Calu3 (cell line): ENCODE data around the gene TRAF3IP3. TPM values are rescaled to one million over a fixed set of nuclear protein-coding genes. Genes with fewer than 3 reads are reported as not detected.

ENCODE experiments used
- BruUV-seq: library from RNA; stranded (reverse); fragments of 400-500 nt; replicated peaks from 2 replicates; lab custom pipeline; 2021; lab: Mats Ljungman, UMichigan
- CTCF ChIA-PET: fragments of 300-600 bp; sonication (Branson Sonifier 250); formaldehyde crosslinking; loops from one replicate; lab custom pipeline; 2022; ENCODE audit warnings: antibody characterized with exemption; lab: Charles Lee
- DNase-seq: peaks from one replicate; pipeline ENCODE4 v3.0.0; 2022
- H3K27ac Mint-ChIP-seq: one replicate; pipeline ENCODE4 v1.8.0; 2022; ENCODE audit warnings: mixed read lengths; ENCODE audit not compliant: unreplicated experiment
- H3K27me3 Mint-ChIP-seq: one replicate; pipeline ENCODE4 v1.8.0; 2022; ENCODE audit warnings: mixed read lengths; ENCODE audit not compliant: unreplicated experiment
- H3K36me3 Mint-ChIP-seq: one replicate; pipeline ENCODE4 v1.8.0; 2022; ENCODE audit warnings: mild to moderate bottlenecking, moderate library complexity, mixed read lengths; ENCODE audit not compliant: insufficient read depth, unreplicated experiment
- H3K4me1 Mint-ChIP-seq: one replicate; pipeline ENCODE4 v1.8.0; 2022; ENCODE audit warnings: mild to moderate bottlenecking, low read depth, mixed read lengths; ENCODE audit not compliant: unreplicated experiment
- H3K4me3 Mint-ChIP-seq: one replicate; pipeline ENCODE4 v1.8.0; 2022; ENCODE audit warnings: mild to moderate bottlenecking, low read depth, moderate library complexity, mixed read lengths; ENCODE audit not compliant: unreplicated experiment
- H3K9me3 Mint-ChIP-seq: one replicate; pipeline ENCODE4 v1.8.0; 2022; ENCODE audit warnings: low read depth, mixed read lengths; ENCODE audit not compliant: unreplicated experiment
- intact Hi-C: fragments of 100-400 bp; cut with micrococcal nuclease; formaldehyde crosslinking; loops from one replicate; pipeline ENCODE4 v1.10.0; 2022; ENCODE audit not compliant: unreplicated experiment
- total RNA-seq: library from RNA; stranded (reverse); gene quantifications from 2 replicates; pipeline ENCODE4 v1.2.3, GENCODE V29; 2022
- TF ChIP-seq, protein P1 (sequence below): fragments of 200-600 bp; IDR thresholded peaks from one replicate; pipeline ENCODE4 v1.8.0; 2022; ENCODE audit warnings: antibody characterized with exemption; ENCODE audit not compliant: unreplicated experiment

TRAF3IP3 gene
- total RNA-seq, 1 experiment from 2014 or later: not detected

- intact Hi-C loops: no loop called here
- Mint-ChIP-seq H3K36me3 (peaks cover 72% of the 10 kb centered on the region), H3K9me3 (no peaks in the 10 kb centered on the region), H3K4me1 (peaks cover 34% of the 10 kb centered on the region), H3K4me3 (no peak overlapping the region), H3K27ac (no peak overlapping the region), H3K27me3 (no peaks in the 10 kb centered on the region)
- CTCF ChIA-PET: no interaction called here
- TF ChIP-seq, protein P1, sequence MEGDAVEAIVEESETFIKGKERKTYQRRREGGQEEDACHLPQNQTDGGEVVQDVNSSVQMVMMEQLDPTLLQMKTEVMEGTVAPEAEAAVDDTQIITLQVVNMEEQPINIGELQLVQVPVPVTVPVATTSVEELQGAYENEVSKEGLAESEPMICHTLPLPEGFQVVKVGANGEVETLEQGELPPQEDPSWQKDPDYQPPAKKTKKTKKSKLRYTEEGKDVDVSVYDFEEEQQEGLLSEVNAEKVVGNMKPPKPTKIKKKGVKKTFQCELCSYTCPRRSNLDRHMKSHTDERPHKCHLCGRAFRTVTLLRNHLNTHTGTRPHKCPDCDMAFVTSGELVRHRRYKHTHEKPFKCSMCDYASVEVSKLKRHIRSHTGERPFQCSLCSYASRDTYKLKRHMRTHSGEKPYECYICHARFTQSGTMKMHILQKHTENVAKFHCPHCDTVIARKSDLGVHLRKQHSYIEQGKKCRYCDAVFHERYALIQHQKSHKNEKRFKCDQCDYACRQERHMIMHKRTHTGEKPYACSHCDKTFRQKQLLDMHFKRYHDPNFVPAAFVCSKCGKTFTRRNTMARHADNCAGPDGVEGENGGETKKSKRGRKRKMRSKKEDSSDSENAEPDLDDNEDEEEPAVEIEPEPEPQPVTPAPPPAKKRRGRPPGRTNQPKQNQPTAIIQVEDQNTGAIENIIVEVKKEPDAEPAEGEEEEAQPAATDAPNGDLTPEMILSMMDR: no peak
- BruUV-seq: no TSS peak
- DNase-seq: no peak
These were observed 75.8 kb downstream of the TRAF3IP3 start for GRCh38 chr1:209831615-209832014.

Other genes starting within 250 kb of the TRAF3IP3 start
- not detected in 2 replicates for gene CAMK1G, start 172.3 kb upstream of the TRAF3IP3 start, total RNA-seq
- gene LAMB3, start 103.6 kb upstream of the TRAF3IP3 start, total RNA-seq: 331 and 333 TPM in 2 replicates
- gene G0S2, start 80.6 kb upstream of the TRAF3IP3 start, total RNA-seq: 2.4 and 4.0 TPM in 2 replicates
- 0.59 TPM in 1 of 2 replicates, not detected in the other for gene HSD11B1, start 51.2 kb upstream of the TRAF3IP3 start, total RNA-seq
- gene C1orf74, start 28.5 kb downstream of the TRAF3IP3 start, total RNA-seq: 4.9 and 5.1 TPM in 2 replicates
- 44.1 and 51.2 TPM in 2 replicates for gene IRF6, start 50.1 kb downstream of the TRAF3IP3 start, total RNA-seq
- gene UTP25, start 71.9 kb downstream of the TRAF3IP3 start, total RNA-seq: 18.6 and 19.1 TPM in 2 replicates
- 1.7 and 2.1 TPM in 2 replicates for gene SYT14, start 182.2 kb downstream of the TRAF3IP3 start, total RNA-seq